Measurements from ENCODE around the gene EMILIN2. TPM values are rescaled to one million over a fixed set of nuclear protein-coding genes. Genes with fewer than 3 reads are reported as not detected.
A peak's percentile ranks its signal among the peaks of the same experiment; 100 is the strongest.

The EMILIN2 gene
- total and polyA plus RNA-seq, 9 of the 15 experiments (the other 6 are each of a cell fraction or from before 2014, with no cell fraction given): 0.01 to 0.40 (median 0.19) TPM

GRCh38 chr18:2853173-2853925 is 6.5 kb downstream of the EMILIN2 start (continued):
- no peak for TF ChIP-seq TEAD4 (IDR thresholded peaks at IDR 0.05; ENCODE audit: low read length)
- TF ChIP-seq TEAD4 (CRISPR knock-in tag; IDR thresholded peaks at IDR 0.05; ENCODE audit: borderline replicate concordance): no peak
- no peak for TF ChIP-seq ZNF277 (CRISPR knock-in tag; IDR thresholded peaks at IDR 0.05; ENCODE audit: borderline replicate concordance)
- no peak for TF ChIP-seq XRCC3 (IDR thresholded peaks at IDR 0.05)
- no peak for TF ChIP-seq TSC22D4 (tag; IDR thresholded peaks at IDR 0.05)
- no peak for TF ChIP-seq ZNF253 (CRISPR knock-in tag; conservative IDR thresholded peaks at IDR 0.05)
- TF ChIP-seq FOXA3 (CRISPR knock-in tag; conservative IDR thresholded peaks at IDR 0.05 in 1 of 2, IDR thresholded peaks at IDR 0.05 in 1 of 2): no peak
- no peak for TF ChIP-seq HMG20B (CRISPR knock-in tag; IDR thresholded peaks at IDR 0.05)
- no peak for TF ChIP-seq THAP7 (CRISPR knock-in tag; IDR thresholded peaks at IDR 0.05)
- no peak for TF ChIP-seq ELK1 (CRISPR knock-in tag; IDR thresholded peaks at IDR 0.05)
- no peak for TF ChIP-seq CBX8 (IDR thresholded peaks at IDR 0.05; ENCODE audit: borderline replicate concordance, extremely low read depth, low read depth, low read length, poor library complexity, severe bottlenecking)
- no peak for TF ChIP-seq TAF1 (IDR thresholded peaks at IDR 0.05; ENCODE audit: control insufficient read depth, extremely low read depth, insufficient read depth, low read length, severe bottlenecking)
- no peak for TF ChIP-seq HNRNPL (IDR thresholded peaks at IDR 0.05; ENCODE audit: low read depth, low read length)
- no peak for TF ChIP-seq ZNF507 (tag; conservative IDR thresholded peaks at IDR 0.05)
- no peak for TF ChIP-seq PHTF2 (CRISPR knock-in tag; IDR thresholded peaks at IDR 0.05)
- no peak for TF ChIP-seq CEBPZ (IDR thresholded peaks at IDR 0.05; ENCODE audit: borderline replicate concordance, low read depth, low read length)
- TF ChIP-seq RBM25 (IDR thresholded peaks at IDR 0.05; ENCODE audit: low read depth, low read length, severe bottlenecking): peak; percentile 58
- 0 out of 2 replicates have a peak, but pooled peaks have one; percentile 29 for TF ChIP-seq GTF2A2 (tag; IDR thresholded peaks at IDR 0.05)
- TF ChIP-seq MTA1 (IDR thresholded peaks at IDR 0.05; ENCODE audit: borderline replicate concordance): no peak
- no peak for TF ChIP-seq BRF1 (IDR thresholded peaks at IDR 0.05; ENCODE audit: borderline replicate concordance, extremely low read depth, insufficient read length)
- peak; percentile 55; the same call in 1 of the 2 replicates for TF ChIP-seq BCOR (IDR thresholded peaks at IDR 0.05)
- TF ChIP-seq RBM14 (IDR thresholded peaks at IDR 0.05; ENCODE audit: borderline replicate concordance, insufficient read depth, low read depth, low read length): no peak
